ENCODE results near the gene OR2AG2. TPM values are rescaled to one million over a fixed set of nuclear protein-coding genes. Genes with fewer than 3 reads are reported as not detected.

OR2AG2 gene
- total RNA-seq, 1 donor from 2014 or later: under 0.01 TPM

- no peak for FAIRE-seq
- no peaks in the 10 kb centered on the region for H3K27me3 ChIP-seq (ENCODE audit: control insufficient read depth, insufficient read depth, low read length)
- TF ChIP-seq, protein P1, sequence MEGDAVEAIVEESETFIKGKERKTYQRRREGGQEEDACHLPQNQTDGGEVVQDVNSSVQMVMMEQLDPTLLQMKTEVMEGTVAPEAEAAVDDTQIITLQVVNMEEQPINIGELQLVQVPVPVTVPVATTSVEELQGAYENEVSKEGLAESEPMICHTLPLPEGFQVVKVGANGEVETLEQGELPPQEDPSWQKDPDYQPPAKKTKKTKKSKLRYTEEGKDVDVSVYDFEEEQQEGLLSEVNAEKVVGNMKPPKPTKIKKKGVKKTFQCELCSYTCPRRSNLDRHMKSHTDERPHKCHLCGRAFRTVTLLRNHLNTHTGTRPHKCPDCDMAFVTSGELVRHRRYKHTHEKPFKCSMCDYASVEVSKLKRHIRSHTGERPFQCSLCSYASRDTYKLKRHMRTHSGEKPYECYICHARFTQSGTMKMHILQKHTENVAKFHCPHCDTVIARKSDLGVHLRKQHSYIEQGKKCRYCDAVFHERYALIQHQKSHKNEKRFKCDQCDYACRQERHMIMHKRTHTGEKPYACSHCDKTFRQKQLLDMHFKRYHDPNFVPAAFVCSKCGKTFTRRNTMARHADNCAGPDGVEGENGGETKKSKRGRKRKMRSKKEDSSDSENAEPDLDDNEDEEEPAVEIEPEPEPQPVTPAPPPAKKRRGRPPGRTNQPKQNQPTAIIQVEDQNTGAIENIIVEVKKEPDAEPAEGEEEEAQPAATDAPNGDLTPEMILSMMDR (IDR thresholded peaks at IDR 0.05; ENCODE audit: insufficient read depth, low read length, severe bottlenecking): peak; percentile 64
- no peaks in the 10 kb centered on the region for H3K36me3 ChIP-seq (ENCODE audit: control insufficient read depth, insufficient read depth, low read length)
- no peak overlapping the region for H3K4me3 ChIP-seq (ENCODE audit: low read depth, low read length)
- DNase-seq (ENCODE audit: low read depth): peak; percentile 55
Observed at GRCh38 chr11:6757373-6757967, 14.3 kb downstream of the OR2AG2 start.

- no peak for DNase-seq (ENCODE audit: low read depth)
- Histone ChIP-seq H3K4me3 (ENCODE audit: low read depth, low read length) (no peak overlapping the region), H3K27me3 (ENCODE audit: control insufficient read depth, insufficient read depth, low read length) (no peaks in the 10 kb centered on the region), H3K36me3 (ENCODE audit: control insufficient read depth, insufficient read depth, low read length) (no peaks in the 10 kb centered on the region)
- TF ChIP-seq, protein P1 (IDR thresholded peaks at IDR 0.05; ENCODE audit: insufficient read depth, low read length, severe bottlenecking): no peak
- FAIRE-seq: no peak
Observed at GRCh38 chr11:6755953-6756347, 15.8 kb downstream of the OR2AG2 start.

DNA sequence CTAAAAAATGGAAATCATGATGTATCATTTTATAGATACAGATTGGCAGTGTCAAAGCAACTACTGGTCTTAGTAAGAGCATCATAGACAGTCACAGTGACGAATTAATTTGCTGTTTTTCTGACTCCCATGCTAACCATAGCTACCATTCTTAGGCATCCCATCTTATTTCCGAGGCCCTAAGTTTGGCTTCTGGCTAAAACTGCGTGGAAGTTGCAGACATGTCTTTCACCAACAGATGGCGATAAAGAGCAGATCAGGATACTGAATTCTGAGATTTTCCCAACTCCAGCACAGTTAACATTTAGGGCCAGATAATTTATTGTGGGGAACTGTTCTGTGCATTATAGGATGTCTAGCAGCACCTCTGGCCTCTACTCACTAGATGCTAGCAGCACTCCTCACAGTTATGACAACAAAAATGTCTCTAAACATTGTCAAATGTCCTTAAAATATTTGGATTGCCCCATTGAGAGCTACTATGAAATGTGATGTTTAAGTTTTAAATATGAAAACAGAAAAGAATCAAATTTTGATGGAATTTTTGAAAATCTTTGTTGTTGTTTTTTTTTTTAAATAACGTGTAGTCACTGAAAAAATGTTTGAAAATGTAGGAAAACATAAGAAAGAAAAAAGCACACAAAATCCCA is 16.3 kb downstream of the OR2AG2 start:
- FAIRE-seq (no peak), DNase-seq (ENCODE audit: low read depth) (peak; percentile 43)
- H3K36me3 ChIP-seq (ENCODE audit: control insufficient read depth, insufficient read depth, low read length): no peaks in the 10 kb centered on the region
- TF ChIP-seq, protein P1 (IDR thresholded peaks at IDR 0.05; ENCODE audit: insufficient read depth, low read length, severe bottlenecking): peak; percentile 73
- H3K4me3 ChIP-seq (ENCODE audit: low read depth, low read length): no peak overlapping the region
- H3K27me3 ChIP-seq (ENCODE audit: control insufficient read depth, insufficient read depth, low read length): no peaks in the 10 kb centered on the region

DNA sequence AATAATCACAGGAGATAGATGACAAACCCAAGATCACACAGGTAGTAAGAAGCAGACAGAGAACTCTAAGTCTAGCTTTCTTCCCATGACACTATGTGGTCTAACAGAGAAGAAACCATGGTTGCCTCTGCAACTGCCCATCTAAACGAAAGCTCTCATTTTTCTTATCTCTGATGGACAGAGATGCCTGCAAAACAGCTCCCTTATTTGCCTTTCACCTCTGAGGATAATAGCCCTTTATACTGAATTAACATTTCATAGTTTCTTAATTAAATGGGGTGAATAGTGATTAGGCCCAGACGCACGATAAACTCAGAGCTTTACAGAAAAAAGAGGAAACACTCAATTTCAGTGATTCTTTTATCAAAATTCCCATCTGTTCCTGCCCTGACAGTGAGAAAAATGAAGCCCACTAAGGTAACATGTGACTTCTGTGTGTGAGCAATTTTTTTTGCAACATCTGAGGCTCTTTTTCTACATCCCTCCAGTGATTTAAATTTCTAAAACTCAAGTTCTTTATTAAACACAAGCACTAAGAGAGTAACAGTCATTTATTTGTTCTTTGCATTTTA is 24.6 kb downstream of the OR2AG2 start:
- DNase-seq (ENCODE audit: low read depth): no peak
- Histone ChIP-seq H3K36me3 (ENCODE audit: control insufficient read depth, insufficient read depth, low read length) (no peaks in the 10 kb centered on the region), H3K27me3 (ENCODE audit: control insufficient read depth, insufficient read depth, low read length) (no peaks in the 10 kb centered on the region), H3K4me3 (ENCODE audit: low read depth, low read length) (no peak overlapping the region)
- FAIRE-seq: no peak
- TF ChIP-seq, protein P1 (IDR thresholded peaks at IDR 0.05; ENCODE audit: insufficient read depth, low read length, severe bottlenecking): no peak

- H3K27me3 ChIP-seq (ENCODE audit: control insufficient read depth, insufficient read depth, low read length): no peaks in the 10 kb centered on the region
- H3K4me3 ChIP-seq (ENCODE audit: low read depth, low read length): no peak overlapping the region
- DNase-seq (ENCODE audit: low read depth) (no peak), FAIRE-seq (no peak)
- no peaks in the 10 kb centered on the region for H3K36me3 ChIP-seq (ENCODE audit: control insufficient read depth, insufficient read depth, low read length)
- TF ChIP-seq, protein P1 (IDR thresholded peaks at IDR 0.05; ENCODE audit: insufficient read depth, low read length, severe bottlenecking): no peak
Observed at GRCh38 chr11:6746626-6747025, 25.1 kb downstream of the OR2AG2 start.

All from bronchial epithelial cell (primary cell).